ENCODE data around the gene CCDC136. TPM values are rescaled to one million over a fixed set of nuclear protein-coding genes. Genes with fewer than 3 reads are reported as not detected.

Gene CCDC136
- polyA plus RNA-seq, 1 donor (not counting 4 experiments of a cell fraction or from before 2014, with no cell fraction given), result 1.6 TPM

DNA sequence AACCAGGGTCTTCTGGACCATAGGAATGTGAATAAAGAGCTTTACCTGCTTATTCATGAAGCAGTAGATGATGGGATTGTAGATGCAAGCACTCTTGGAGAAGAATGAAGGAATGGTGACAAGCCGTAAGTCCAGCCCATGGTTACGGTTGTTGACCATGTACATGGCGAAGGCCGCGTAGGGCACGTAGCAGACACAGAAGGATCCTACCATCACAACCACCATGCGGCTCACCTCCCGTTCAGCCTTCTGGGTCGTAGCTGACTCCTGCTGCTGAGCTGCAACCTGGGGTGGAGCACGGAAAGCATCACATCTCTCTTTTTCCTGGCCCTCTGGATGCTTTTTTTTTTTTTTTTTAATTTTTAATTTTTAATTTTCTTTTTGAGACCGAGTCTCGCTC, 18.2 kb upstream of the CCDC136 start:
- H3K27me3 ChIP-seq (ENCODE audit: control insufficient read depth, extremely low read depth, insufficient read depth, low read length), result no peaks in the 10 kb centered on the region
- peaks cover 8 to 14% of the 10 kb centered on the region in 2 experiments for H3K36me3 ChIP-seq (ENCODE audit: control insufficient read depth in 2 of 2, extremely low read depth in 1 of 2, insufficient read depth in 2 of 2, low read length in 2 of 2)
- H4K20me1 ChIP-seq (ENCODE audit: control insufficient read depth, extremely low read depth, insufficient read depth, low read length), result no peaks in the 10 kb centered on the region
- no peak overlapping the region for H3K4me3 ChIP-seq (ENCODE audit: control insufficient read depth in 2 of 3, extremely low read depth in 1 of 3, insufficient read depth in 2 of 3, low read depth in 1 of 3, low read length in 3 of 3)
- no peak overlapping the region for H3K9ac ChIP-seq (ENCODE audit: control insufficient read depth, extremely low read depth, insufficient read depth, low read length)
- no peaks in the 10 kb centered on the region for H3K9me3 ChIP-seq (ENCODE audit: control insufficient read depth, low read depth, low read length)
- dilution Hi-C loops (cut with MboI; ENCODE audit: extremely low pct_ligation_motif_present, low sequenced_read_pairs), result no loop called here
- H3K4me2 ChIP-seq (ENCODE audit: control insufficient read depth, extremely low read depth, insufficient read depth, low read depth, low read length), result no peak overlapping the region
- H3K27ac ChIP-seq (ENCODE audit: control insufficient read depth, insufficient read depth, low read length), result no peak overlapping the region
- no peaks in the 10 kb centered on the region for H3K9me1 ChIP-seq (ENCODE audit: control insufficient read depth, extremely low read depth, insufficient read depth, low read length)
- TF ChIP-seq EZH2 (IDR thresholded peaks at IDR 0.05; ENCODE audit: low read length), result no peak
- TF ChIP-seq, protein P1, sequence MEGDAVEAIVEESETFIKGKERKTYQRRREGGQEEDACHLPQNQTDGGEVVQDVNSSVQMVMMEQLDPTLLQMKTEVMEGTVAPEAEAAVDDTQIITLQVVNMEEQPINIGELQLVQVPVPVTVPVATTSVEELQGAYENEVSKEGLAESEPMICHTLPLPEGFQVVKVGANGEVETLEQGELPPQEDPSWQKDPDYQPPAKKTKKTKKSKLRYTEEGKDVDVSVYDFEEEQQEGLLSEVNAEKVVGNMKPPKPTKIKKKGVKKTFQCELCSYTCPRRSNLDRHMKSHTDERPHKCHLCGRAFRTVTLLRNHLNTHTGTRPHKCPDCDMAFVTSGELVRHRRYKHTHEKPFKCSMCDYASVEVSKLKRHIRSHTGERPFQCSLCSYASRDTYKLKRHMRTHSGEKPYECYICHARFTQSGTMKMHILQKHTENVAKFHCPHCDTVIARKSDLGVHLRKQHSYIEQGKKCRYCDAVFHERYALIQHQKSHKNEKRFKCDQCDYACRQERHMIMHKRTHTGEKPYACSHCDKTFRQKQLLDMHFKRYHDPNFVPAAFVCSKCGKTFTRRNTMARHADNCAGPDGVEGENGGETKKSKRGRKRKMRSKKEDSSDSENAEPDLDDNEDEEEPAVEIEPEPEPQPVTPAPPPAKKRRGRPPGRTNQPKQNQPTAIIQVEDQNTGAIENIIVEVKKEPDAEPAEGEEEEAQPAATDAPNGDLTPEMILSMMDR (optimal IDR thresholded peaks at IDR 0.05 in 1 of 3, IDR thresholded peaks at IDR 0.05 in 1 of 3, conservative IDR thresholded peaks at IDR 0.05 in 1 of 3; ENCODE audit: extremely low read depth in 1 of 3, insufficient read depth in 2 of 3, low read length in 3 of 3), result no peak
- H3K4me1 ChIP-seq (ENCODE audit: control insufficient read depth, extremely low read depth, insufficient read depth, low read length), result no peaks in the 10 kb centered on the region
- H3K79me2 ChIP-seq (ENCODE audit: control insufficient read depth, insufficient read depth, low read length), result no peaks in the 10 kb centered on the region
- no peak overlapping the region for H2AFZ ChIP-seq (ENCODE audit: control insufficient read depth, low read length)
- no peak for FAIRE-seq
- DNase-seq (ENCODE audit: low read depth, low spot score), result no peak

DNA sequence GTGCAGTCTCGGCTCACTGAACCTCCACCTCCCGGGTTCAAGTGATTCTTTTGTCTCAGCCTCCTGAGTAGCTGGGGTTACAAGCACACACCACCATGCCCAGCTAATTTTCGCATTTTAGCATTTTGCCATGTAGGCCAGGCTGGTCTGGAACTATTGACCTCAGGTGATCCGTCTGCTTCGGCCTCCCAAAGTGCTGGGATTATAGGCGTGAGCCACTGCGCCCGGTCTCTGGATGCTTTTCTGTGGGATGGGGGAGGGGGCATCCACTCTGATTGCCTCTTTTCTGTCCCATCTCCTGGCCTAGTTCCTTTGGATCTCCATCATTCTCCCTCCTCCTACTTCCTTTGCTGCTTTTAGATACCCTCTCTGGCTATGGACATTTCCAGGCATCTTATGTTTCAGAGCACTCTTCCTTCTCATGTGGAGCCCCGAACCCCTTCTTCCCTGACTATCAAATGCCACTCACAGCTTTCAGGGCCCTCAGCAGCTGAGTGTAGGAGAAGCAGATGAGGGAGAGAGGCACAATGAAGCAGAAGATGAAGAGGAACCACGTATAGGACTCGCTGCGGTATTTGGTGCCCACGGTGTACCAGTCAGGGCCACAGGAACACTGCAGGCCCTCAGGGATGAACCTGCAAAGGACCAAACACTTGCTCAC, 17.6 kb upstream of the CCDC136 start:
- Histone ChIP-seq H3K27me3 (ENCODE audit: control insufficient read depth, extremely low read depth, insufficient read depth, low read length) (no peaks in the 10 kb centered on the region), H3K4me3 (ENCODE audit: control insufficient read depth in 2 of 3, extremely low read depth in 1 of 3, insufficient read depth in 2 of 3, low read depth in 1 of 3, low read length in 3 of 3) (no peak overlapping the region), H3K9ac (ENCODE audit: control insufficient read depth, extremely low read depth, insufficient read depth, low read length) (no peak overlapping the region), H3K9me3 (ENCODE audit: control insufficient read depth, low read depth, low read length) (no peaks in the 10 kb centered on the region), H2AFZ (ENCODE audit: control insufficient read depth, low read length) (no peak overlapping the region), H3K4me1 (ENCODE audit: control insufficient read depth, extremely low read depth, insufficient read depth, low read length) (no peaks in the 10 kb centered on the region), H3K9me1 (ENCODE audit: control insufficient read depth, extremely low read depth, insufficient read depth, low read length) (no peaks in the 10 kb centered on the region), H3K27ac (ENCODE audit: control insufficient read depth, insufficient read depth, low read length) (no peak overlapping the region), H4K20me1 (ENCODE audit: control insufficient read depth, extremely low read depth, insufficient read depth, low read length) (no peaks in the 10 kb centered on the region), H3K36me3 (ENCODE audit: control insufficient read depth in 2 of 2, extremely low read depth in 1 of 2, insufficient read depth in 2 of 2, low read length in 2 of 2) (peaks cover 8 to 14% of the 10 kb centered on the region in 2 experiments), H3K4me2 (ENCODE audit: control insufficient read depth, extremely low read depth, insufficient read depth, low read depth, low read length) (no peak overlapping the region), H3K79me2 (ENCODE audit: control insufficient read depth, insufficient read depth, low read length) (no peaks in the 10 kb centered on the region)
- DNase-seq (ENCODE audit: low read depth, low spot score), result no peak
- no peak for FAIRE-seq
- TF ChIP-seq EZH2 (IDR thresholded peaks at IDR 0.05; ENCODE audit: low read length), result no peak
- TF ChIP-seq, protein P1 (optimal IDR thresholded peaks at IDR 0.05 in 1 of 3, IDR thresholded peaks at IDR 0.05 in 1 of 3, conservative IDR thresholded peaks at IDR 0.05 in 1 of 3; ENCODE audit: extremely low read depth in 1 of 3, insufficient read depth in 2 of 3, low read length in 3 of 3), result no peak
- dilution Hi-C loops (cut with MboI; ENCODE audit: extremely low pct_ligation_motif_present, low sequenced_read_pairs), result no loop called here

All from keratinocyte (primary cell).